A549 treated with Hydrocortisone at 1 μM for 4 hours (cell line): ENCODE data around the gene MPI. TPM values are rescaled to one million over a fixed set of nuclear protein-coding genes. Genes with fewer than 3 reads are reported as not detected.

Experiments used
- total RNA-seq: library from RNA; stranded (reverse); fragments of 200-300 nt; extraction: Qiagen RNA extraction; gene quantifications from 5 replicates; pipeline ENCODE4 v1.2.3, GENCODE V29; 2022

Gene MPI
- 27.3 to 43.1 TPM (median 29.9 TPM) in 5 replicates for total RNA-seq

DNA sequence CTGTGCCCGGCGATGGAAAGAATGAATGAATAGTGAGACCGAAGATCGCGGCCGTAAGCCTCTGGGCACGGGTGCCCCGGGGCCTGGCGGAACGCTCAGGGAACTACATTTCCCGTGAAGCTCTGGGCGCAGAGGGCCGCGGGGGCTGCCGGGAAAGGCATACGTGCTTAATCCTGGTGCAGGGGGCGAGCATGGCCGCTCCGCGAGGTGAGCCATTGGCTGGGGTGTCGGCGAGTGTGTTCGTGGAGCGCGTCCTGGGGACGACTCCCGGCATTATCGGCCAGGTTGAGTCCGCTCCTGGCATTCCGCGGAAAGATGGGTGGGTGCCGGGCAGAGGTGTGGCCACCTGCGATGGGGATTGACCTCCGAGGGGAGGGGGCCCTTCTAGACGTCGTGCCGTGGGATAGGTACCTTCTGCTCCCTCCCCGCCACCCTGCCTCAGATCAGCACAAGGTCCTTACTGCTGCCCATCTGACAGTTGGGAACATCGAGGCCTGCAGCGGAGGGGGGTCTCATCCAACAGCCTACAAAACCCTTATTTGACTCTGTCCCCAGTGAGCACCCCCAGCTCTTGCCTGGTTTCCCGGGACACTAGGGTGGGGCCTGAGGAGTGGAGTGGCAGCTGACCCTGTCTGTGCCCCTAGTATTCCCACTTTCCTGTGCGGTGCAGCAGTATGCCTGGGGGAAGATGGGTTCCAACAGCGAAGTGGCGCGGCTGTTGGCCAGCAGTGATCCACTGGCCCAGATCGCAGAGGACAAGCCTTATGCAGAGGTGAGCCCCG lies at the start of gene MPI:
Gene MPI (plus strand): TSS at position 160 of the 782 bp plus-strand sequence. CDS start 32 bp downstream, at position 192.

GRCh38 chr15:74842581-74843444 lies 47.0 kb upstream of the MPI start, which contains the start of gene ULK3:
TSS of gene ULK3 (minus strand) at chr15:74843156. CDS start at chr15:74843105, 51 bp downstream.

GRCh38 chr15:74873036-74873755 lies 16.6 kb upstream of the MPI start, which contains the start of gene SCAMP2:
TSS of gene SCAMP2 (minus strand) at chr15:74873365. CDS start at chr15:74873255, 110 bp downstream.

DNA sequence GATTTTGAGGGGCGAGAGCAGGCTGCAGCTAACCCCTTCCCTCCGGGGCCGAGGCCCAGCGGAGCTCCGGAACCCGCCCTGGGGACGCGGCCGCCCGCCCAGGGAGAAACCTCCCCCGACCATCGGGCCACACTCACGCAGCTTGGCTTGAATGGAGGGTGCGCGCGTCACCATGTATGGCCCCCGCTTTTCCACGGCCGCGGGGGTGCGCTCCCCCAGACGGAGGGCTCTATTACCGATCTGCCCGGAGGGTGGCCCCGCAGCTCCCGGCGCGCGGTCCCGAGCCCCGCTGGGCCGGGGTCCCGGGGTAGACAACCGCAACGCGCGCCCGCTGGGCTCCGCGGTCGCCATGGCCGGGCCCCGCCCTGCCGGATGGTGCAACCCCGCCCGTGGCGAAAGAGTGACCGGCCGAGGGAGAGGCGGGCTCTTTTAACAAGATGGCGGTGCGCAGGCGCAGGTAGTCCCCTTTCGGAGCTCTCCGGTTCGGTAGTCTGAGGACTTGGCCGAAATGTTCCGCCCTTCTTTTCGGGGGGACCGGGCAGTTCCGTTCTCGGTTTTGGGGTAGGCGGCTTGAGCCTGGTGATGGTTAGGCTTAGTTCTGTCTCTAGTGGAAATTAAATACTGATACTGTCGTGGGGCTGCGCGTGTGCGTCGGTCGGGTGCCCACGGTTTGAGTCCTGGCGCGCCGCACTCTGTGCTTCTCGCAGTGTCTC lies 16.8 kb downstream of the MPI start, which contains the start of gene FAM219B:
Gene FAM219B (minus strand): TSS at position 402 of the 713 bp plus-strand sequence. CDS start 51 bp downstream, at position 351.

DNA sequence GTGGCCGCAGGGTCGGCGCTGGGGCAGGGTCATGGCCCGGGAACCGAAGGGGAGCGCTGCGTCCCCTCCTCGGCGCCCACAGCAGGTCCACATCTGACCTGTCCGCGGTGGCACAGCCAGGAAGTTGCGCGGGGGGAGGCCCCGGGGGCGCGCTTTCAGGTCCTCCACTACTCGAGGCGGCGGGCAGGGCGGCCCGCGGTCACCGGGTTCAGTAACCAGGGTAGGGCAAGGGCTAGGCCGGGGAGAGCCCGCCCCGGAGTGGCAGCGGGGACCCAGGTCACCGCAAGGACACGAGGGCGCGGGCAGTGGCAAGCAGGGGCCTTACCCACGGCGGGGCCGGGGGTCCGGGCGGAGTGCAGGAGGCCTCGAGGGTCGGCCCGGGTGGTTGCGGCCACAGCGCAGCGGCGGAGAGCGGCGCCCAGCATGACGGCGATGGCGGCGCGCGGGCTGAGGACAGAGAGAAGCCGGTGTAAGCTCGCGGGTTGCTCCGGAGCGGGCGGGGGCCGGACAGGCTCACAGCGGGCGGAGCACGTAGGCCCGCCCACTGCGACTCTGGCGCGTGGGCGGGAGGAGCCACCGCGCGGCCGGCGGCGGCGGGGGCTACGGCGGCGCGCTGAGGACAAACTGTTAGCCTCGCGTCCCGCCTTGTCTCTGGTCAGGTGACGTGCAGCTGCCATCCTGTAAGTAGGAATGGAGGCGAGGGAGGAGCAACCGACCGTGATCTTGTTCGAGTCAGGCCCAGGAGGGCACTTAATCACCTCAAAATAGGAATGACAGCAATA lies 47.9 kb downstream of the MPI start, which contains the start of gene COX5A:
Gene COX5A (minus strand): TSS at position 484 of the 782 bp plus-strand sequence. CDS start 59 bp downstream, at position 425.

Other genes with a start within 250 kb of the MPI start
- gene EDC3, start 194.0 kb upstream of the MPI start, total RNA-seq = 18.7 to 26.6 TPM (median 20.9 TPM) in 5 replicates
- gene CYP1A1, start 164.5 kb upstream of the MPI start, total RNA-seq = 1.4 to 2.5 TPM (median 1.8 TPM) in 5 replicates
- gene CYP1A2, start 141.2 kb upstream of the MPI start, total RNA-seq = not detected in 5 replicates
- gene CSK, start 108.0 kb upstream of the MPI start, total RNA-seq = 59.4 to 74.2 TPM (median 63.1 TPM) in 5 replicates
- gene LMAN1L, start 77.2 kb upstream of the MPI start, total RNA-seq = 0.09 to 0.15 TPM in 2 of 5 replicates, not detected in the others
- gene CPLX3, start 63.4 kb upstream of the MPI start, total RNA-seq = 0.05 to 0.06 TPM in 2 of 5 replicates, not detected in the others
- gene ULK3, start 46.9 kb upstream of the MPI start, total RNA-seq = 31.5 to 35.9 TPM (median 33.9 TPM) in 5 replicates
- 62.6 to 67.1 TPM (median 64.1 TPM) in 5 replicates for gene SCAMP2, start 16.7 kb upstream of the MPI start, total RNA-seq
- 31.2 to 40.6 TPM (median 35.3 TPM) in 5 replicates for gene FAM219B, start 16.8 kb downstream of the MPI start, total RNA-seq
- 375 to 627 TPM (median 557 TPM) in 5 replicates for gene COX5A, start 48.0 kb downstream of the MPI start, total RNA-seq
- gene RPP25, start 66.7 kb downstream of the MPI start, total RNA-seq = 19.2 to 26.0 TPM (median 25.6 TPM) in 5 replicates
- 11.4 to 14.0 TPM (median 13.1 TPM) in 5 replicates for gene SCAMP5, start 105.5 kb downstream of the MPI start, total RNA-seq
- 13.6 to 22.6 TPM (median 17.3 TPM) in 5 replicates for gene PPCDC, start 133.5 kb downstream of the MPI start, total RNA-seq